HG03108 (cell line): Measurements from ENCODE around the gene P2RX7.
"Not testable (repeated sequence)": the region's sequence is repeated elsewhere in the genome, so short reads cannot be mapped to it uniquely, and the experiment has no call there.

ENCODE experiments used
- ATAC-seq: cut with Tn5 transposase; IDR thresholded peaks from one replicate; pipeline ENCODE4 v1.9.1; 2021; ENCODE audit warnings: moderate library complexity; ENCODE audit not compliant: unreplicated experiment

The P2RX7 gene

DNA sequence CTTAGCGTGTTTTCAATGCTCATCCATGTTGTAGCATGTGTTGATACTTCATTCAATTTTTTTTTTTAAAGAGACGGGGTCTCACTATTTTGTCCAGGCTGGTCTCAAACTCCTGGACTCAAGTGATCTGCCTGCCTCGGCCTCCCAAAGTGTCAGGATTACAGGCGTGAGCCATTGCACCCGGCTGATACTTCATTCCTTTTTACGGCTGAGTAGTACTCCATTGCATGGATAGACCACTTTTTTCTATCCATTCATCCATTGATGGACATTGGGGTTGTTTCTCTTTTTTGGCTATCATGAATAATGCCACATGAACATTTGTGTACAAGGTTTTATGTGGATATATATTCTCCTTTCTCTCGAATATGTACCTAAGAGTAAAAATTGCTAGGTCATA lies 1.2 kb downstream of the P2RX7 start:
- ATAC-seq, result no peak

DNA sequence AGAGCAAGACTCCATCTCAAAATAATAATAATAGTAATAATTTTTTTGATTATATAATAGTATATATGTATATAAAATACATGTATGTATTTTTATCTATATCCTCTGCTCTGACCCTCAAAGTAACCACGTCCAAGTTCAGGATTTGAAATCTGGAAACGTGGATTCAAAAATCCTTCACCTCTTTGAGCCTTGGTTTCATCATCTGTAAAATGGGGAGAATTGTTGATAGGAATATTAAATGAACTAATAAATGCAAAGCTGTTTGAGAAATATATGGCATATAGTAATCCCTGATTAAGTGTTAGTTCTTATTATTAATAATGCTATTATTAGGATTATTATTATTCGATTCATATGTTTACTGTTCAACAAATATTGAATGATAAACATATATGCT lies 2.6 kb downstream of the P2RX7 start:
- no peak for ATAC-seq

DNA sequence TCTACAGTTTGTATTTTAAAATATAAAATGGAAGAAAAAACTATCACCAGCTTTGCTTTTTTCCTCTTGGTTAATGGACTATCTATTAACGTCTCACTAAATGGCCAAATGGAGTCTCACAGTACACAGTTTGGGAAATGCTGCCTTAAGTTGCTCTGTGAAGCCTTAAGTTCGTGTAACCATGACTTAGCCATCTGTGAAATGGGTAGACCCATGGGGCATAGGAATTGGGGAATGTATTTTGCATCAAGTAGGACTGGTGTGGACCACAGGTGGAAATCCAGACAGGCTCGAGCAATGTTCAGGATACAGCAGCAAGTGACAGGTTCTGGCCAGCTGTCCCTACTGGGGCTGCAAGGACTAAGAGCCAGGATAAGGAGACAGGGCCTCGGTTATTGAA lies 4.8 kb downstream of the P2RX7 start:
- ATAC-seq, result no peak

DNA sequence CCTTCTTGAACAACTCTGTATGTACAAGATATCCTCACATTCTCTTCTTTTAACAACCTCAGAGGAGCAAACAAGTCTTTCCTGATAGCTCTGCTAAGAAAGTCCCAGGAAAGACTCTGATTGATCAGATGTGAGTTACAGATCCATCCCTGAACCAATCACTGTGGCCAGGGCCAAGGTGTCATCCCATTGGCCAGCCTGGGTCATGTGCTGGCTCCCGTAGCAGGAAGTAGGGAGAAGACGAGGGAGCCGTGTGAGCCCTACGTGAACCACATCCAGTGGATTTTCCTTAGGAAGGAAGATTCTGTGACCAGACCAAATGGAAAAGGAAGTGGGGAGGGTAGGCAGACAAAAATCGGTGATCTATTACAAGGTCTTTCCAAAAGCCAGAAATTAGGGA lies 5.6 kb downstream of the P2RX7 start:
- no peak for ATAC-seq

DNA sequence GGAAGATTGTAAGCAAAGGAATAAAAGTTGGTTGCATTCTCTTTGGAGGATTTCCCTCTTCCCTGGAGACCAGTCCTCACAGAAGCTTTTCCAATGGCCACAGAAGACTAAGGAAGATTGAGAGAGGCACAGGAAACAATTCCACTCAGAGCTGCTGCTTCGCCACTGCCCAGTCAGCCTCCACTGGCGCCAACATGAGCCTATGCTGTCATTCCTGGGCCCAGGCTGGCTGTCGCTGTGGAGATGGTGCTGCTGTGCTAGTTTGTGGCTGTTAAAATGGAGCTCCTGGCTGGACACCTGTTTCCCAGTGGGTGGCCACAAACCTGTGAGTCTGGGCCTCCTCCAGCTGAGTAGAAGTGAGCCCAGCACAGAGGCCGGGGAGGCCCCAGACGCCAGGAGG lies 6.6 kb downstream of the P2RX7 start:
- no peak for ATAC-seq

DNA sequence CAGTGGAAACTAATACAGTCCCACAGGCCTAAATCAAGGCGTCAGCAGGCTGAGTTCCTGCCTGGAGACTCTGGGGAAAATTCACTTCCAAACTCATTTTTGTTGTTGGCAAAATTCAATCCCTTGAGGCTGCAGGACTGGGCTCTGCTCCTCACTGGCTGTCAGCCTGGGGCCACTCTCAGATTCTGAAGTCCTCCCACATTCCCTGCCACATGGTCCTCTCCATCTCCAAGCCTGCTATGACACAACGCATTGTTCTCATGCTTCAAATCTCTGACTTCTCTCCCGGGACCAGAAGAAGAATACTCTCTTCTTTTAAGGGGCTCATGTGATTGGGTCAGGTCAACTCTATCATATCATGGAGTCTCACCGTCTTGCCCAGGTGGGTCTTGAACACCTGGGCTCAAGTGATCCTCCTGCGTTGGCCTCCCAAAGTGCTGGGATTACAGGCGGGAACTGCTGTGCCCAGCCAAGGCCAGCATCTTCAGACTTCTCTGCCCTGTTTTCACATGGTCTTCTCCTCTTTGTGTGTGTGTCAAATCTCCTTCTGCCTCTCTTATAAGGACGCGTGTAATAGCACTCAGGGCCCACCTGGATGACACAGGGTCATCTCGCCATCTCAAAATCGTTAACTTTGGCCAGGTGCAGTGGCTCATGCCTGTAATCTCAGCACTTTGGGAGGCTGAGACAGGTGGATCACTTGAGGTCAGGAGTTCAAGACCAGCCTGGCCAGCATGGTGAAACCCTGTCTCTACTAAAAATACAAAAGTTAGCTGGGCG lies 9.7 kb downstream of the P2RX7 start:
- no peak for ATAC-seq

DNA sequence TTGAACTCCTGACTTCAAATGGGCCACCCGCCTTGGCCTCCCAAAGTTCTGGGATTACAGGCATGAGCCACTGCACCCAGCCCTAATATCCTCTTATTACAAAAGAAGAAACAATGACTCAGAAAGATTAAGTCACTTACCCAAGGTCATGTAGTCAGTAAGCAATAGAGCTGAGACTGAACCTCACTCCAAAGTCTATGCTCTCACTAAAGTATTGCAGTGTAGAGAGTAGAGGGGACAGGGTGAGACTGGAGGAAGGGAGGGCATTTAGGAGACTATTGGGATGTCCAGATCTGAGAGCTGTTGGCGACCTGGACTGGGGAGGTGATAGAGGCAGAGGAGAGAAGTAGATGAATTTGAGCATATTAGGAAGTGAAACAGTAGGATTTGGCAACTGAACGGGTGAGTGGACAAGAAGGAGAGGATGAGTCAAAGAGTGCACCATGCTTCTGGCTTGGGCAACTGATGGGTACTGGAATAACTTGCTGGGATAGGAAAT lies 11.8 kb downstream of the P2RX7 start:
- no peak for ATAC-seq

DNA sequence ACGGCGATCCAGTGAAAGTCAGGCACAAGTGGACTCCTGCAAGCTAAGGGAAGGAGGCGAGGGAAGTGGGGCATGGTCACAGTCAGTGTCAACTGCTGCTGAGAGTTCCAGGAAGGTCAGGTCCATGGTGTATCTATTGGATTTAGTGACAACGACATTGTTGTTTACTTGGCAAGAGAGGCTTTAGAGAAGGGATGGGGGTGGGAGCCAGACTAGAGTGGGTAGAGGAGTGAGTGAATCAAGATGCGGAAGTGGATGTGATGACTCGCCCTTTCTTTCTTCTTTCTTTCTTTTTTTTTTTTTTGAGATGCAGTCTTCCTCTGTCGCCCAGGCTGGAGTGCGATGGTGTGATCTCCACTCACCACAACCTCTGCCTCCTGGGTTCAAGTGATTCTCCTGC lies 12.5 kb downstream of the P2RX7 start:
- no peak for ATAC-seq

DNA sequence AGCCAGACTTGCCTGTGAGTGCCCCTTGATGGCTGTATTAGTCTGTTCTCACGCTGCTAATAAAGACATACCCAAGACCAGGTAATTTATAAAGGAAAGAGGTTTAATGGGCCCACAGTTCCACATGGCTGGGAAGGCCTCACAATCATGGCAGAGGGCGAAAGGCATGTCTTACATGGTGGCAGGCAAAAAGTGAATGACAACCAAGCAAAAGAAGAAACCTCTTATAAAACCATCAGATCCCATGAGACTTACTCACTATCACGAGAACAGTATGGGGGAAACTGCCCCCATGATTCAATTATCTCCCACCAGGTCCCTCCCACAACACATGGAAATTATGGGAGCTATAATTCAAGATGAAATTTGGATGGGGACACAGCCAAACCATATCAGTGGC lies 16.6 kb downstream of the P2RX7 start:
- ATAC-seq, result not testable (repeated sequence)

DNA sequence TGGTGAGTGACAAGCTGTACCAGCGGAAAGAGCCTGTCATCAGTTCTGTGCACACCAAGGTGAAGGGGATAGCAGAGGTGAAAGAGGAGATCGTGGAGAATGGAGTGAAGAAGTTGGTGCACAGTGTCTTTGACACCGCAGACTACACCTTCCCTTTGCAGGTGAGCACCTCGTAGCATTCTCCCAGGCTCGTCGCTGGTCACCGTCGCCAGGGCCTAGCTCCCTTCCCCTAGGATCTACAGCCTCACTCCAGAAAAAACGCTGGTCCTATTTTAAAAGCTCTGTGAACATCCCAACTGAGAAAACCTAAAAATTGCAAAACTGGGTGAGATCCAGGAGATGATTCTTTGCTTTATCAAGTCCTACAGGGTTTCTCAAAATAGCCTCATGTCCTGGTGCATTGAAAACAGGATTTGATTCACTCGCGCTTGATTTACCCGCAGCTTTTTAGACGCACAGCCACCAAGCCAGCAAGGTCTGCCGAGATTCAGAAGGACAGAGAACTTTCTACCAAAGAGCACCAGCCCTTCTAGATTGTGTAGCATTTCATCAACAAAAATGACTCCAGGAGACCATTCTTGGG lies 22.2 kb downstream of the P2RX7 start:
- ATAC-seq, result no peak

DNA sequence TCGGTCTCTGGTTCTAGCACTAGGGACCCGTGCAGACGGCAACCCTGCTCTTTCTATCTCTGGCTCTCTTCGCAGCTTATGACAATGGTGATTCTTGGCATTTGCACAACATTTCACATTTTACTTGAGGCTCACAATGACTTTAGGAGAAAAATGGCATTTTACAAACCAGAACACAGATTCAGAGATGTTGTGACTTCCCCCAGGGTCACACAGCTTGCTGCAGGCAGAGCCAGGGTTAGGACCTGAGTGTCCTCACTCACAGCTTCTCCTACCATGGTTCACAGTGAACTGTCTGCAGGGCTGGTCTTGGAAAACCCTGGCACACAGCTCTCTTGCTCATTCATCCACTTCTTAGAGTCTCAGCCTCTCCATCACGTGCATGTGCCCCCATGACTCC lies 23.7 kb downstream of the P2RX7 start:
- ATAC-seq, result no peak

DNA sequence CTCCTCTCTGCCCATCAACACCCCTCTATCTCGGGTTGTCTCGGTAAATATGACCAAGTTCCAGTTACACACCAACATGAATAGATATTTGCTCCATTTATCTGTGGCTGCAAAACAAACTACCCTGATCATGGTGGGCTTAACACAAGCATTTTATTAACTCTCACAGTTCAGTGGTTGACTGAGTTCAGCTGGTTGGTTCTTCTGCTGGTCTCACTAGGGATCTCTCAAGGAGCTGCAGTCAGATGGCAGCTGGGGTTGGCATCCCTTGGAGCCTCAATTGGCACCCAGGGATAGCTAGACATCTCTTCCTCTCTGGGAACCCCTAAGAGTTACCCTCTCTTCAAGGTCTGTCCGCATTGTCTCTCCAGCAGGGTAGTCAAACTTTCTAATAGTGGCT lies 25.4 kb downstream of the P2RX7 start:
- ATAC-seq, result no peak

DNA sequence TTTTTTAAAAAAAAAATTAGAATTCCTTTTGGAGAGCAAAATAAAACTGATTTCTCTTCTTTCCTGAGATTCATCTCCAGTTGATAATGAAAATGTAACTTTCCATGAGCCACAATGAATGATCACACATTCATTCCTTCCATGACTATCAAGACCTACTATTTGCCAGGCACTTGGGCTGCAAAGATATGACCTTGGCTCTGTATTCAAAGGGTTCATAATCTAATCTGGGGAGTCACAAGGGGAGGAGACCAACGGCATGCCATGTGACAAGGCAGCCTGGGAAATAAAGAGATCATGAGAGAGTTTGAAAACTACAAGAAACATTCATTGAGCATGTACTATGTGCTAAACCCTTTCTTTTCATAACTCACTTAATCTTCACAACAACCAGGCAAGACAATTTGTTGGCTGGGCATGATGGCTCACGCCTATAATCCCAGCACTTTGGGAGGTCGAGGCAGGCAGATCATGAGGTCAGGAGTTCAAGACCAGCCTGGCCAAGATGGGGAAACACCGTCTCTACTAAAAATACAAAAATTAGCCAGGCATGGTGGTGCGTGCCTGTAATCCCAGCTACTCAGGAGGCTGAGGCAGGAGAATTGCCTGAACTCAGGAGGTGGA lies 26.2 kb downstream of the P2RX7 start:
- ATAC-seq, result not testable (repeated sequence)

DNA sequence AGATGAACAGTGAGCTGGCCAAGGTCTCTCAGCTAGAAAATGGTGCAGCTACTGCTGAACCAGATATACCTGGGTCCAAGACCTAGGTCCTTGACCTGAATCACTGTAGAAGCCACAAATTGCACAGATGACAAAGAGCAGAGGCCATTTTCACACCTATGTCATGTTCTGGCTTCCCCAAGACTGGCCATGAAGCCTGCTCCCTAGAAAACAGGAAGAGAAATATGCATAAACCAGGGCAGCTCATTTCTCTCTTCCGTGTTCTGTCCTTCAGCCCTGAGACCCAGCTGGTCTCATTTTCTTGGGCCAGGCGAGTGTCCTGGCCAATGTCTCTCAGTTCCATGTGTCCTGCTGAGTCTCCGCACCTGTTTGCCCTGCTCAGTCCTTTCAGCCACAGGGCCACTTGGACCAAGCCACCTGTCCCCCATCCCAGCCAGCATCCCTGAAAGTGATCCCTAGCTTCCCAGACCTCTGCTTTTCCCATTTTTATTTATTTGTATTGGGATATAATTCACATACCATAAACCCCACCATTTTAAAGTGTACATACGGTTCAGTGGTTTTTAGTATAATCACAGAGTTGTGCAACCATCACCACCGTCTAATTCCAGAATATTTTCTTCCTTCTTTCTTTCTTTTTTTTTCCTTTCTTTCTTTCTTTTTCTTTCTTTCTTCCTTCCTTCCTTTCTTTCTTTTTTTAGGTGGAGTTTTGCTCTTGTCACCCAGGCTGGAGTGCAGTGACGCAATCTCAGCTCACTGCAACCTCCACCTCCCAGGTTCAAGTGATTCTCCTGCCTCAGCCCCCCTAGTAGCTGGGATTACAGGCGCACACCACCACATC lies 27.0 kb downstream of the P2RX7 start:
- ATAC-seq, result no peak

DNA sequence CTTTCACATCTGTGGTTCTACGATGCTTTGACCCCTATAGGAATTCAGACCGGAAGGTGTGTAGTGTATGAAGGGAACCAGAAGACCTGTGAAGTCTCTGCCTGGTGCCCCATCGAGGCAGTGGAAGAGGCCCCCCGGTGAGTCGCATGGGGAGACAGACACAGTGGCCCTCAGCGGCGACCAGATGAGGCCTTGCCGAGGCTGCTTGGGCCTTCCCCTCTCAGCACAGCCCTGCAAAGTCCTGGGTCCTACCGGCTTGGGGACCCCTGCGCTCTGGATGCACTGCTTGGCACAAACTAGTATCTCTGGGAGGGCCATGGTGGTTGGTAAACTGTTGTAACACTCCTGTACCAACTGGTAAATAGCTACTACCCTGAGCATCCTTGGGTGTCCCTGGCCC lies 29.7 kb downstream of the P2RX7 start:
- no peak for ATAC-seq

DNA sequence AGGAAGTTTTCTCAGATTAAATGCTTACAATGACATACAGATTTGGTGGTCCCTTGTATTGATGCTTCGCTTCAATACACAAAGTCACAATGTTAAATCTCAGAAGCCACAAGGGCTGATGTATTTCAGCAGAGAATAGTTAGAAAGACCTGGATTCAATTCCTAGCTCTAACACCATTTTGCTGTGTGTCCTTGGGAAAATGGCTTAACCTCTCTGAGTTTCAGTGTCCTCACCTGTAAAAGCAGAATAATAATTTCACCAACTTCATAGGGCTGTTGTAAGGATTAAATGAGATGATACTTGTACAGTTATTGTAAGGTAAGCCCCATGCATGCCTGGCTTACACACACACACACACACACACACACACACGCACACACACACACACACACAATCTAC lies 30.3 kb downstream of the P2RX7 start:
- ATAC-seq, result no peak

DNA sequence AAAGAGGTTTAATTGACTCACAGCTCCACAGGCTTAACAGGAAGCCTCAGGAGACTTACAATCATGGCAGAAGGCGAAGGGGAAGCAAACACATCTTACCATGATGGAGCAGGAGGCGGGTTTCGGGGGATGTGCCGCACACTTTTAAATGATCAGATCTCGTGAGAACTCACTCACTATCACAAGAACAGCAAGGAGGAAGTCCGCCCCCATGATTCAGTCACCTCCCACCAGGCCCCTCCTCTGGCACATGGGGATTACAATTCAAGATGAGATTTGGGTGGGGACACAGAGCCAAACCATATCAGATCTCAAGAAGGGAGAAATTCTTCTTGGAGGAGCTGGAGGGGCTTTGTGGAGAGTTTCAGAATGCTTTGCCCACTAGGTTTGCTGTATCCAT lies 32.2 kb downstream of the P2RX7 start:
- not testable (repeated sequence) for ATAC-seq

DNA sequence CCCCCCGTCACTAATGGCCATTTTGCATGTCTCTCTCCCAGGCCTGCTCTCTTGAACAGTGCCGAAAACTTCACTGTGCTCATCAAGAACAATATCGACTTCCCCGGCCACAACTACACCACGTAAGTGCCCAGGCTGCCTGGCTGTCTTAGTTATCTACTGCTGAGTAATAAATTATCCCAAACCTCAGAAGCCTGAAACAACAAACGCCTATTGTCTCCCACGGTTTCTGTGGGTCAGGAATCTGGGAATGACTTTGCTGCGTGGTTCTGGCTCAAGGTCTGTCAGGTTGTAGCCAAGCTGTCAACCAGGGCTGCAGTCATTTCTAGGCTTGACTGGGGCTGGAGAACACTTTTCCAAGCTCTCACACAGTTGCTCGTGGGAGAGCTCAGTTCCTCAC lies 32.6 kb downstream of the P2RX7 start:
- ATAC-seq, result no peak

DNA sequence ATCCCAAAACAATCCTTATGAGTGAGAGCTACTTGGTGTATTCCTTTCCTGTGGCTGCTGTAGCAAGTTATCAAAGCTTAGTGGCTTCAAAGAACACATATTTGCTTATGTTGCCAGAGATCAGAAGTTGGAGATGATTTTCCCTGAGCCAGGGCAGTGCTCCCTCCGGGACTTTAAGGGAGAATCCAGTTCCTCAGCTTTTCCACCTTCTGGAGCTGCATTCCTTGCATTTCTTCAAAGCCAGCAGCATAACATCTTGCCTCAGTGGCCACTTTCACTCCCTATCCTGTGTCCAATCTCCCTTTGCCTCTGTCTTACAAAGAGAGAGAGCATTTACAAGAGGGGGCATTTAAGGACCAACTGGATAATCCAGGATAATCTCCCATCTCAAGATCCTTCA lies 33.7 kb downstream of the P2RX7 start:
- ATAC-seq, result no peak

DNA sequence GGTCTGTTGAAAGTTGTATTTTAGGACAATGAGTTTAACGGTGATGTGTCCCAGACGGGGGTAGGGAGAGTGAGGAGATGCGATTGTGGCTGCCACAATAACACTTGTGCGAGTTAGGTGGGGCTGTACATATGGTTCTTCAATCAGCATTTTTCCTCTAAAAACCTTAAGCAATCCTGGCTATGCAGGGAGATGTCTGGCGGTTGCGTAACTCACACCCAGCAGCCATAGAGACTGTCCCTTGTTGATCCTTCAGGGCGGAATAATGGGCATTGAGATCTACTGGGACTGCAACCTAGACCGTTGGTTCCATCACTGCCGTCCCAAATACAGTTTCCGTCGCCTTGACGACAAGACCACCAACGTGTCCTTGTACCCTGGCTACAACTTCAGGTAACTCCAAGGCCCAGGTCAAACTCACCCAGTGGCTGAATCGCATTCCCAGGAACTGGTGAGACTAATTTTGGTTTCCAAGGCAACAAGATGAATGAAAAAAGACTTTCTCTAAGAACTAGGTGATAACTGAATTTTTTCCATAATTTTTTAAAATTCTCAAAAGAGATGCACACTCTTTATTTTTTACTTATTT lies 34.6 kb downstream of the P2RX7 start:
- ATAC-seq, result no peak

DNA sequence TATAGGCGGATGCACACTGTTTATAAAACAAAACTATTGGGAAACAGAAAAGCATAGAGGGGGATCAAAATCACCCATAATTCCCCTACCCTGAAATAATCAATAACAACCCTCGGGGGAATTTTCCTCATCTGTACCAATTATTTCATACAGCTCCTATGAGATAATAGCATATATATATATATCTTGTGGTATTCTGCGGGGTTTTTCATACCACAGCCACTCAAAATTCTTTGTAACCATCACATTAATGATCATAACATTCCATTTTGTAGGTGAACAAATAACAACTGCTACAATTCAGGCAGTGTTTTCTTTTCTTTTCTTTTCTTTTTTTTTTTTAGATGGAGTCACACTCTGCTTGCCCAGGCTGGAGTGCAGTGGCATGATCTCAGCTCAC lies 35.3 kb downstream of the P2RX7 start:
- no peak for ATAC-seq
